ENCODE data around the gene SPATA33. TPM values are rescaled to one million over a fixed set of nuclear protein-coding genes. Genes with fewer than 3 reads are reported as not detected.

The SPATA33 gene
- polyA plus RNA-seq (2013, experiment 1 of 2; ENCODE audit: insufficient read length) = 6.8 TPM
- 6.9 TPM for polyA plus RNA-seq (2013, experiment 2 of 2; ENCODE audit: insufficient read length)

GRCh38 chr16:89657442-89658220 lies at the start of gene SPATA33, which contains the start of gene CHMP1A:
SPATA33 (plus strand) TSS chr16:89657836; CDS start chr16:89657912, 76 bp downstream.
CHMP1A (minus strand) TSS chr16:89657708; CDS start chr16:89657588, 120 bp downstream.
- DNase-seq = peak; percentile 84

GRCh38 chr16:89607937-89608740 lies 49.5 kb upstream of the SPATA33 start:
- DNase-seq = no peak

GRCh38 chr16:89610108-89610453 lies 47.6 kb upstream of the SPATA33 start:
- no peak for DNase-seq

GRCh38 chr16:89612415-89613166 lies 45.0 kb upstream of the SPATA33 start:
- no peak for DNase-seq

- no peak for DNase-seq
Observed at GRCh38 chr16:89613231-89613953, 44.2 kb upstream of the SPATA33 start, which contains the start of gene DPEP1. DPEP1 (plus strand) TSS chr16:89613642; CDS start chr16:89630411, 16,769 bp downstream.

- no peak for DNase-seq
Observed at GRCh38 chr16:89613954-89614459, 43.6 kb upstream of the SPATA33 start.

- no peak for DNase-seq
Observed at GRCh38 chr16:89615176-89615575, 42.5 kb upstream of the SPATA33 start.

- DNase-seq = no peak
Observed at GRCh38 chr16:89615596-89616090, 42.0 kb upstream of the SPATA33 start.

- DNase-seq = no peak
Observed at GRCh38 chr16:89616623-89617022, 41.0 kb upstream of the SPATA33 start.

GRCh38 chr16:89617036-89617435 lies 40.6 kb upstream of the SPATA33 start:
- DNase-seq = no peak

- DNase-seq = no peak
Observed at GRCh38 chr16:89618109-89618998, 39.3 kb upstream of the SPATA33 start.

GRCh38 chr16:89619840-89620239 lies 37.8 kb upstream of the SPATA33 start:
- peak; percentile 49 for DNase-seq

- DNase-seq = peak; percentile 10
Observed at GRCh38 chr16:89620406-89620841, 37.2 kb upstream of the SPATA33 start.

GRCh38 chr16:89621136-89621697 lies 36.4 kb upstream of the SPATA33 start:
- DNase-seq = no peak

GRCh38 chr16:89621698-89622409 lies 35.8 kb upstream of the SPATA33 start:
- no peak for DNase-seq

- peak; percentile 34 for DNase-seq
Observed at GRCh38 chr16:89623511-89624261, 34.0 kb upstream of the SPATA33 start.

- no peak for DNase-seq
Observed at GRCh38 chr16:89624777-89625761, 32.6 kb upstream of the SPATA33 start.
